Hepatocyte (in vitro differentiated cells): ENCODE results near the gene MYCBPAP.

ENCODE experiments used
- EZH2 ChIP-seq: fragments of 200-600 bp; sonication (generic); IDR thresholded peaks from 2 replicates; pipeline ENCODE4 v1.6.1; 2016; ENCODE audit warnings: antibody characterized with exemption, mild to moderate bottlenecking, borderline replicate concordance
- EZH2phosphoT487 ChIP-seq: fragments of 200-600 bp; sonication (generic); IDR thresholded peaks from one replicate; pipeline ENCODE4 v1.6.1; 2018; ENCODE audit warnings: antibody characterized with exemption, mild to moderate bottlenecking, low read depth, moderate library complexity; ENCODE audit not compliant: unreplicated experiment, severe bottlenecking
- TF ChIP-seq, protein P1 (sequence below): fragments of 200-600 bp; sonication (generic); IDR thresholded peaks from 2 replicates; pipeline ENCODE4 v1.5.1; 2016; ENCODE audit warnings: antibody characterized with exemption, mild to moderate bottlenecking; ENCODE audit not compliant: poor library complexity

DNA sequence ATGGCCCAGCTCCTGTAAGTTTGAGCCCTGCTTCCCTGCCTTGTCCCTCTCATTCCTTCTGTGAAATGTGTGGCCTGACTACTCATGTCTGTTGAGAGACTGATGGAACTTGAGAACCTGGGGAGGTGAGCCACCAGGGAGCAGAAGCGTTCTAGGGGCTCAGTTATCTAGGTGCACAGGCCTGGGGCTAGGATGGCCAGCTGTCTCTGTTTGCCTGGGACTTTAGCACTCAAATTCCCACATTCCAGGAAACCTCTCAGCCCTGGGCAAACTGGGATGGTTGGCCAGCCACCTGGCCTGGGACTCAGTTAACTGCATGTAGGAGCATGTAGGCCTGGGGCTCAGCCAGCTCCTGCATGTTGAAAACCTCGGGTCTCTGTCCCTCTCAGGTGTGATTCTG lies 15.0 kb downstream of the MYCBPAP start:
- TF ChIP-seq, protein P1, sequence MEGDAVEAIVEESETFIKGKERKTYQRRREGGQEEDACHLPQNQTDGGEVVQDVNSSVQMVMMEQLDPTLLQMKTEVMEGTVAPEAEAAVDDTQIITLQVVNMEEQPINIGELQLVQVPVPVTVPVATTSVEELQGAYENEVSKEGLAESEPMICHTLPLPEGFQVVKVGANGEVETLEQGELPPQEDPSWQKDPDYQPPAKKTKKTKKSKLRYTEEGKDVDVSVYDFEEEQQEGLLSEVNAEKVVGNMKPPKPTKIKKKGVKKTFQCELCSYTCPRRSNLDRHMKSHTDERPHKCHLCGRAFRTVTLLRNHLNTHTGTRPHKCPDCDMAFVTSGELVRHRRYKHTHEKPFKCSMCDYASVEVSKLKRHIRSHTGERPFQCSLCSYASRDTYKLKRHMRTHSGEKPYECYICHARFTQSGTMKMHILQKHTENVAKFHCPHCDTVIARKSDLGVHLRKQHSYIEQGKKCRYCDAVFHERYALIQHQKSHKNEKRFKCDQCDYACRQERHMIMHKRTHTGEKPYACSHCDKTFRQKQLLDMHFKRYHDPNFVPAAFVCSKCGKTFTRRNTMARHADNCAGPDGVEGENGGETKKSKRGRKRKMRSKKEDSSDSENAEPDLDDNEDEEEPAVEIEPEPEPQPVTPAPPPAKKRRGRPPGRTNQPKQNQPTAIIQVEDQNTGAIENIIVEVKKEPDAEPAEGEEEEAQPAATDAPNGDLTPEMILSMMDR, result no peak
- TF ChIP-seq EZH2phosphoT487 (no peak), EZH2 (no peak)
